Right lung (tissue), 5 donors: ENCODE measurements around the gene CDON. TPM values are rescaled to one million over a fixed set of nuclear protein-coding genes. Genes with fewer than 3 reads are reported as not detected.
"Not testable (repeated sequence)": the region's sequence is repeated elsewhere in the genome, so short reads cannot be mapped to it uniquely, and the experiment has no call there.

Experiments used
- DNase-seq, 2 donors: peaks; one replicate each; pipeline ENCODE4 v3.0.0-alpha.2; 2013
- polyA plus RNA-seq, 5 donors: library from polyadenylated mRNA; unstranded; fragments of 120-200 nt; gene quantifications; one replicate each; pipeline versions ENCODE4 v1.2.1 to v1.2.3, GENCODE V29; 2013; ENCODE audit warnings: inconsistent platforms in 1 of 5, low replicate concordance in 1 of 5; ENCODE audit not compliant: insufficient read length in 5 of 5, insufficient read depth in 1 of 5

CDON gene
- polyA plus RNA-seq, 5 donors: 8.2 to 13.6 (median 10.4) TPM

DNA sequence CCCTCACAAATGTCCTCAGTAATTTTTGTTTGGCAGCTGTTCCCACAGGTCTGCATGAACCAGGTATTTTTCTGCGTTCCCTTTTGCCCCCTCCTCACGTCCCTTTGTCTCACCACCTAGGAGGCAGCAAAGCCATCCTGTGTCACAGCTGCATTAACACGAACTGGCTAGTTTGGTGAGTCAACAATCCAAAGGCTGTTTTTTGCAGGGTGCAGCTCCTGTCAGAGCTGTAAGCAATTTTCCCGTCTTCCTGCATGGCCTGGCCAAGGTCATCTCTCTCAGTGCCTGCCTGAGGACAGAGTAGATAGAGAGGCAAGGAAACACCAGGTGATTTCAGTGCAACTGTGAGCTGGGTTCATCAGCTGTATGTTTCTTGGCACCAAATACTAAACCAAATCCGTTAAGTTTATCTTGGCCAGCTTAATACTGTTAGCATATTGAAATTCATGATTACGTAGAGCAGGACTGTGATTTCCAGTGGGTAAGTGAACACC is 137.4 kb downstream of the CDON start:
- DNase-seq: no peak

GRCh38 chr11:125924384-125925007 is 138.2 kb downstream of the CDON start:
- DNase-seq: no peak

- no peak for DNase-seq
Observed at GRCh38 chr11:125923633-125924032, 139.0 kb downstream of the CDON start.

- DNase-seq: peak; percentile 49 to 57
Observed at GRCh38 chr11:125923012-125923579, 139.6 kb downstream of the CDON start.

- no peak for DNase-seq
Observed at GRCh38 chr11:125922156-125922555, 140.5 kb downstream of the CDON start.

DNA sequence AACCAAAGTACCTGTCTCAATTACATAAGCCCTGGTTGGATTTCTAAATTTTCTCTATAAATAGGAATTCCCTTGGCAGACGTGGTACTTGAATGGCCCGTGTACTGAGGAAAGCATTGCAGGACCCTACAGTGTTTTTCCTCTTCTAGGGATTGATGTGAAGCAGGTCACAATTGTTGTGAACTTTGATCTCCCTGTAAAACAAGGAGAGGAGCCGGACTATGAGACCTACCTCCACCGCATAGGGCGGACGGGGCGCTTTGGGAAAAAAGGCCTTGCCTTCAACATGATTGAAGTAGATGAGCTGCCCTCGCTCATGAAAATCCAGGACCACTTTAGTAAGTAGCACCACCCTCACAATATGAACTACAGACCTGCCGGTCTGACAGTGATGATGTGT is 141.6 kb downstream of the CDON start:
- no peak for DNase-seq

DNA sequence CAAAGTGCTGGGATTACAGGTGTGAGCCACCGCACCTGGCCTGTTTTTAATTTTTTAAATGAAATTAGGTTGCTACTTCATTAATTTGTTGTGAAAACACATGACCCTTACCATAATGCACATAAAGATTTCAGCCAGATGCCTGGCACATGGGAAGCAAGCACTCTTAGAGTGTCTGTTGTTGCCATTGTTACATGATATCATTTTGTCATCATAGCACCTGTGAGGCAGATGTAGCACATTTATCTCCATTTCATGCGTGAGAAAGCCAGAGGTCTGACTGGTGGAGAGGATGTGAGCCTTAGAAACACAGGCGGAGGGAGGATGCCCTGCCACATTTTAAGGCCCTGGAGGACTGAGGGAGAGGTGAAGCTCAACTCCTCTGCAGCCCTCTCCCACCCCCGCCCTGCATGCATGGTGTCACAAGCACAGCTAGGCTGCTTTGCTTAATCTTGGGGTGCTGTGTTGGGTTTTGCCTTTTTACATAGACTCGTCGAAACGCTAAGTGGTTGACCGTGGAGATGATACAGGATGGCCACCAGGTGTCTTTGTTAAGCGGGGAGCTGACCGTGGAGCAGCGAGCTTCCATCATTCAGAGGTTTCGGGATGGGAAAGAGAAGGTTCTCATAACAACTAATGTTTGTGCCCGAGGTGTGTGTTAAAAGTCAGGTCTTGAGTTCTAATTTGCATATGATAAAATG is 144.4 kb downstream of the CDON start:
- DNase-seq: no peak

DNA sequence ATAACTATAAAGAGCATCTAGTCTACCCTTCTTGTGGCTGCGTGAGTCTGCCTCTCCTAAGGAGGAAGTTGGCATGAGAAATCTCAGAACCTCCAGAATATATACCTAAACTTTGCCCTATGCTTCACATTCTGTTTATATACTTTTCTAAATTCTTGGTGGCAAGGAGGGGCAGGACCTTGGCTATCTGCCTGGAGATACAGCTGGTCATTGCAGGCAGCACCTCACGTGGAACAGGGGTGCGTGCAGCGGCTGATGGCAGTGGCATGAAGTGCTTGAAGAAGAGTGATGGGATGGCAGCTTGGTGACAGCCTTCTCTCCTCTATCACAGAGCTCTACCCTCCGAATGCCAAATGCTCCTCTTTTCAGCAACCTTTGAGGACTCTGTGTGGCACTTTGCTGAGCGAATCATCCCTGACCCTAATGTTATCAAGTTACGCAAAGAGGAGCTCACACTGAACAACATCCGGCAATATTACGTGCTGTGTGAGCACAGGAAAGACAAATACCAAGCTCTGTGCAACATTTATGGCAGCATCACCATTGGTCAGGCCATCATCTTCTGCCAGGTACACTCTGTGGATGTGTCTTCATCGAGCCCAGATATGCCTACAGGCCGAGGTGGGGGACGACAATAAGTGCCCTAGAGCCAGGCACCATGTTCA is 145.9 kb downstream of the CDON start:
- no peak for DNase-seq

GRCh38 chr11:125914601-125915000 is 148.1 kb downstream of the CDON start:
- DNase-seq: not testable (repeated sequence)

DNA sequence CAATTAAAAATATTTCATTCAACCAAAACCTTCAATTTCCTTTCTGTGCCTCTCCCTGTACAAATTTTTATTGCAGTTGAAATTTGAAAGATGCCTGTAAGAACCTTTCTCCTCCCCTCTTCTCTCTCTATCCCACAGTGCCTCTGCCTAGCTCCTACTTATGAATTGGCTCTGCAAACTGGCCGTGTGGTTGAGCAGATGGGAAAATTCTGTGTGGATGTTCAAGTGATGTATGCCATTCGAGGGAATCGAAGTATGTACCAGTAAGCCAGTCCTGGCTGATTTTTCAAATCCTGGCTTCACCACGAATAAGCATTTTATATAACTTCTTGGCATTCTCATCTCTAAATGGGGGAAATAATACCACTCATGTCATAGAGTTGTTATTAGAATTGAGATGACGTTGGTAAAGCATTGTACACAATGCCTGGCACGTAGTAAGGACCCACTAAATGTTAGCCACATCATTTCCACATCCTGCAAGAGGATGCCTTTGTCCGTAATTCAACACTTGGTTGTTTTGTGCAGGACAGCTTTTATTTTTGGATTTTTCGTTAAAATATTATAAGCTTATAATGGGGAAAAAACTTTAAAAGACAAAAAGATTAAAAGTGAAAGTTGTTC is 152.3 kb downstream of the CDON start:
- DNase-seq: no peak

Other genes with a start within 250 kb of the CDON start
- under 1 TPM in 3 of 5 donors, not detected in 2; 0.09 to 0.26 (median 0.16) TPM for gene PATE4, start 229.6 kb downstream of the CDON start, polyA plus RNA-seq
- 10 to 100 TPM in 4 of 5 donors, 1 to 10 TPM in 1; 8.8 to 17.9 (median 10.7) TPM for gene HYLS1, start 175.2 kb downstream of the CDON start, polyA plus RNA-seq
- 10 to 100 TPM; 13.9 to 21.2 (median 17.7) TPM for gene PUS3, start 159.7 kb downstream of the CDON start, polyA plus RNA-seq
- gene DDX25, start 158.4 kb downstream of the CDON start, polyA plus RNA-seq: 1 to 10 TPM in 4 of 5 donors, under 1 TPM in 1; 0.94 to 2.6 (median 2.0) TPM
- gene VSIG10L2, start 116.8 kb downstream of the CDON start, polyA plus RNA-seq: not detected
- 10 to 100 TPM; 38.1 to 48.4 (median 42.1) TPM for gene RPUSD4, start 148.8 kb upstream of the CDON start, polyA plus RNA-seq
- gene FAM118B, start 148.9 kb upstream of the CDON start, polyA plus RNA-seq: 10 to 100 TPM; 28.6 to 34.6 (median 30.5) TPM
- 10 to 100 TPM; 62.3 to 82.6 (median 68.0) TPM for gene SRPRA, start 206.0 kb upstream of the CDON start, polyA plus RNA-seq
- gene FOXRED1, start 206.3 kb upstream of the CDON start, polyA plus RNA-seq: 10 to 100 TPM; 37.9 to 52.9 (median 43.9) TPM
- gene TIRAP, start 220.2 kb upstream of the CDON start, polyA plus RNA-seq: 10 to 100 TPM; 14.2 to 20.9 (median 16.4) TPM
- gene DCPS, start 241.2 kb upstream of the CDON start, polyA plus RNA-seq: 10 to 100 TPM; 19.5 to 24.9 (median 21.4) TPM